HCT116 (cell line): ENCODE results near the gene MAP3K20. TPM values are rescaled to one million over a fixed set of nuclear protein-coding genes. Genes with fewer than 3 reads are reported as not detected.

ENCODE experiments used
- ATAC-seq: fragments of 200-7000 bp; cut with Tn5 transposase; 2 replicates; pipeline ENCODE4 v1.9.1; 2020; ENCODE audit warnings: mild to moderate bottlenecking, moderate library complexity
- BruUV-seq: library from RNA; stranded (reverse); fragments of 400-500 nt; replicated peaks from 2 replicates; lab custom pipeline; 2021; lab: Mats Ljungman, UMichigan
- CTCF ChIA-PET: fragments of 300-600 bp; sonication (Branson Sonifier 250); formaldehyde crosslinking; loops from one replicate; lab custom pipeline; 2021; ENCODE audit warnings: antibody characterized with exemption; lab: Charles Lee
- POLR2A ChIA-PET: fragments of 300-600, 350-600 bp; sonication (Branson Sonifier 250); formaldehyde crosslinking; loops from one replicate; lab custom pipeline; 2021; ENCODE audit warnings: antibody characterized with exemption; lab: Charles Lee
- RAD21 ChIA-PET, 2 experiments: fragments of 300-600 bp; sonication (Branson Sonifier 250); formaldehyde crosslinking; loops; one replicate each; lab custom pipeline; 2023; ENCODE audit warnings: low total read pairs in 2 of 2; ENCODE audit not compliant: uncharacterized antibody in 2 of 2, unreplicated experiment in 2 of 2, low non-redundant PET in 1 of 2; lab: Charles Lee
- DNase-seq: peaks from one replicate; pipeline ENCODE4 v3.0.0-alpha.2; 2010; ENCODE audit warnings: low read depth, low spot score
- H2AFZ ChIP-seq: fragments of 200-600 bp; shearing (Covaris generic), sonication (generic); 2 replicates; pipeline ENCODE4 v1.6.1; 2017; ENCODE audit warnings: low read depth, mixed run types, mixed read lengths, antibody characterized with exemption, low read length; ENCODE audit not compliant: poor library complexity, severe bottlenecking
- H3K27ac ChIP-seq: 2 replicates; pipeline ENCODE4 v1.5.1; 2012; ENCODE audit warnings: low read depth, low read length
- H3K27me3 ChIP-seq: fragments of 200-600 bp; sonication (generic); 2 replicates; pipeline ENCODE4 v1.6.1; 2016; ENCODE audit warnings: mixed run types, low read length, mixed read lengths; ENCODE audit not compliant: insufficient read depth
- H3K36me3 ChIP-seq, 2 experiments: fragments of 200-500 bp in 1 of 2; fragments of 200-600 bp in 1 of 2; sonication (Bioruptor generic) in 1 of 2; sonication (generic) in 1 of 2; 2 replicates each; pipeline versions ENCODE4 v1.5.1 to v1.6.1; 2014 to 2016; ENCODE audit warnings: low read length in 2 of 2, inconsistent platforms in 1 of 2, mixed read lengths in 1 of 2, mixed run types in 1 of 2; ENCODE audit not compliant: insufficient read depth in 2 of 2, control insufficient read depth in 1 of 2
- H3K4me1 ChIP-seq, 2 experiments: fragments of 200-600 bp in 1 of 2; sonication (generic) in 1 of 2; 2 replicates each; pipeline versions ENCODE4 v1.5.1 to v1.6.1; 2012 to 2017; ENCODE audit warnings: low read length in 2 of 2, inconsistent platforms in 1 of 2, mild to moderate bottlenecking in 1 of 2, mixed read lengths in 1 of 2, mixed run types in 1 of 2, moderate library complexity in 1 of 2; ENCODE audit not compliant: insufficient read depth in 2 of 2, control insufficient read depth in 1 of 2
- H3K4me2 ChIP-seq: fragments of 200-600 bp; sonication (generic); 2 replicates; pipeline ENCODE4 v1.6.1; 2017; ENCODE audit warnings: mixed run types, low read length, mixed read lengths
- H3K4me3 ChIP-seq, 2 experiments: fragments of 200-600 bp in 1 of 2; sonication (generic) in 1 of 2; replicated peaks in 1 of 2; 2 replicates each; pipeline ENCODE4 v1.5.1; 2011 to 2016; ENCODE audit warnings: low read length in 2 of 2, control low read depth in 1 of 2, low read depth in 1 of 2, mild to moderate bottlenecking in 1 of 2, mixed read lengths in 1 of 2, mixed run types in 1 of 2
- H3K79me2 ChIP-seq: fragments of 200-600 bp; sonication (generic); 2 replicates; pipeline ENCODE4 v1.6.1; 2017; ENCODE audit warnings: mild to moderate bottlenecking, mixed run types, low read length, moderate library complexity, mixed read lengths; ENCODE audit not compliant: insufficient read depth
- H3K9ac ChIP-seq: fragments of 200-600 bp; sonication (generic); 2 replicates; pipeline ENCODE4 v1.6.1; 2016; ENCODE audit warnings: low read length, mixed read lengths
- H3K9me2 ChIP-seq: fragments of 200-600 bp; sonication (generic), shearing (Covaris generic); 2 replicates; pipeline ENCODE4 v1.6.1; 2017; ENCODE audit warnings: mixed run types, mild to moderate bottlenecking, moderate library complexity; ENCODE audit not compliant: insufficient read depth
- H3K9me3 ChIP-seq, 2 experiments: fragments of 200-500 bp in 1 of 2; fragments of 200-600 bp in 1 of 2; sonication (Bioruptor generic) in 1 of 2; sonication (generic) in 1 of 2; 2 replicates each; pipeline ENCODE4 v1.6.1; 2014 to 2017; ENCODE audit warnings: low read length in 2 of 2, mixed read lengths in 2 of 2, inconsistent platforms in 1 of 2, low read depth in 1 of 2, mild to moderate bottlenecking in 1 of 2, mixed run types in 1 of 2, moderate library complexity in 1 of 2; ENCODE audit not compliant: control insufficient read depth in 1 of 2, insufficient read depth in 1 of 2
- H4K20me1 ChIP-seq: fragments of 200-600 bp; sonication (generic), shearing (Covaris generic); 2 replicates; pipeline ENCODE4 v1.6.1; 2017; ENCODE audit warnings: mixed run types, mild to moderate bottlenecking, moderate library complexity; ENCODE audit not compliant: insufficient read depth
- CBX3 ChIP-seq: IDR thresholded peaks from 2 replicates; pipeline ENCODE4 v1.6.1; 2012; ENCODE audit warnings: low read depth
- CEBPB ChIP-seq: IDR thresholded peaks from 2 replicates; pipeline ENCODE4 v1.6.1; 2012; ENCODE audit warnings: low read depth
- EGR1 ChIP-seq: IDR thresholded peaks from 2 replicates; pipeline ENCODE4 v1.6.1; 2012; ENCODE audit warnings: low read depth
- ELF1 ChIP-seq: IDR thresholded peaks from 2 replicates; pipeline ENCODE4 v1.6.1; 2012; ENCODE audit warnings: low read depth, borderline replicate concordance
- EZH2 ChIP-seq: fragments of 200-600 bp; sonication (generic); IDR thresholded peaks from 2 replicates; pipeline ENCODE4 v1.6.1; 2017; ENCODE audit warnings: antibody characterized with exemption, mixed run types
- EZH2phosphoT487 ChIP-seq: fragments of 200-600 bp; IDR thresholded peaks from 2 replicates; pipeline ENCODE4 v1.6.1; 2018; ENCODE audit warnings: antibody characterized with exemption, borderline replicate concordance
- FOSL1 ChIP-seq: IDR thresholded peaks from 2 replicates; pipeline ENCODE4 v1.6.1; 2012; ENCODE audit warnings: low read depth
- JUND ChIP-seq: IDR thresholded peaks from 2 replicates; pipeline ENCODE4 v1.6.1; 2012
- POLR2A ChIP-seq: IDR thresholded peaks from 2 replicates; pipeline ENCODE4 v1.7.0; 2011; ENCODE audit warnings: borderline replicate concordance; ENCODE audit not compliant: insufficient read depth, insufficient read length; ENCODE audit errors: extremely low read depth
- POLR2AphosphoS5 ChIP-seq: IDR thresholded peaks from 2 replicates; pipeline ENCODE4 v1.6.1; 2011; ENCODE audit warnings: mild to moderate bottlenecking, low read depth, low read length, moderate library complexity
- RAD21 ChIP-seq: IDR thresholded peaks from 2 replicates; pipeline ENCODE4 v1.6.1; 2012; ENCODE audit warnings: low read depth, mild to moderate bottlenecking
- REST ChIP-seq: IDR thresholded peaks from 2 replicates; pipeline ENCODE4 v1.6.1; 2012; ENCODE audit warnings: low read depth
- SIN3A ChIP-seq: IDR thresholded peaks from 2 replicates; pipeline ENCODE4 v1.6.1; 2012; ENCODE audit warnings: low read depth
- SP1 ChIP-seq: IDR thresholded peaks from 2 replicates; pipeline ENCODE4 v1.6.1; 2012; ENCODE audit warnings: low read depth
- TCF7L2 ChIP-seq: IDR thresholded peaks from 2 replicates; pipeline ENCODE4 v1.7.0; 2011; ENCODE audit warnings: borderline replicate concordance, inconsistent platforms; ENCODE audit not compliant: insufficient read depth, insufficient read length; ENCODE audit errors: extremely low read depth
- YY1 ChIP-seq: IDR thresholded peaks from 2 replicates; pipeline ENCODE4 v1.6.1; 2011; ENCODE audit warnings: low read length, low read depth, moderate library complexity, mild to moderate bottlenecking; ENCODE audit not compliant: insufficient replicate concordance; ENCODE audit errors: extremely low read depth
- ZFX ChIP-seq: fragments of 450-650 bp; IDR thresholded peaks from 2 replicates; pipeline ENCODE4 v1.6.1; 2017
- ZNF274 ChIP-seq: fragments of 200-500 bp; sonication (Bioruptor generic); IDR thresholded peaks from 2 replicates; pipeline ENCODE4 v1.6.1; 2014; ENCODE audit warnings: mild to moderate bottlenecking, low read depth, low read length, inconsistent platforms
- intact Hi-C: fragments of 100-400 bp; cut with micrococcal nuclease; formaldehyde crosslinking; loops from 2 replicates; pipeline ENCODE4 v1.10.0; 2022
- total RNA-seq: library from RNA; stranded (reverse); gene quantifications from one replicate; pipeline ENCODE4 v1.2.1, GENCODE V29; 2021; ENCODE audit not compliant: unreplicated experiment
- TF ChIP-seq, protein P1 (sequence below): IDR thresholded peaks from 2 replicates; pipeline ENCODE4 v1.6.1; 2012
- TF ChIP-seq, protein P2 (sequence below), 3 experiments: fragments of 200-600 bp in 1 of 3; sonication (generic) in 1 of 3; IDR thresholded peaks in 2 of 3; conservative IDR thresholded peaks in 1 of 3; 2 replicates each; pipeline ENCODE4 v1.5.1; 2012 to 2017; ENCODE audit warnings: low read depth in 2 of 3, low read length in 2 of 3, antibody characterized with exemption in 1 of 3, borderline replicate concordance in 1 of 3, control low read depth in 1 of 3, mild to moderate bottlenecking in 1 of 3, mixed read lengths in 1 of 3, mixed run types in 1 of 3, moderate library complexity in 1 of 3; ENCODE audit not compliant: insufficient read depth in 1 of 3
- TF ChIP-seq, protein P3 (sequence below): IDR thresholded peaks from 2 replicates; pipeline ENCODE4 v1.6.1; 2012

The MAP3K20 gene
- total RNA-seq, 1 experiment from 2014 or later, result 40.0 TPM

DNA sequence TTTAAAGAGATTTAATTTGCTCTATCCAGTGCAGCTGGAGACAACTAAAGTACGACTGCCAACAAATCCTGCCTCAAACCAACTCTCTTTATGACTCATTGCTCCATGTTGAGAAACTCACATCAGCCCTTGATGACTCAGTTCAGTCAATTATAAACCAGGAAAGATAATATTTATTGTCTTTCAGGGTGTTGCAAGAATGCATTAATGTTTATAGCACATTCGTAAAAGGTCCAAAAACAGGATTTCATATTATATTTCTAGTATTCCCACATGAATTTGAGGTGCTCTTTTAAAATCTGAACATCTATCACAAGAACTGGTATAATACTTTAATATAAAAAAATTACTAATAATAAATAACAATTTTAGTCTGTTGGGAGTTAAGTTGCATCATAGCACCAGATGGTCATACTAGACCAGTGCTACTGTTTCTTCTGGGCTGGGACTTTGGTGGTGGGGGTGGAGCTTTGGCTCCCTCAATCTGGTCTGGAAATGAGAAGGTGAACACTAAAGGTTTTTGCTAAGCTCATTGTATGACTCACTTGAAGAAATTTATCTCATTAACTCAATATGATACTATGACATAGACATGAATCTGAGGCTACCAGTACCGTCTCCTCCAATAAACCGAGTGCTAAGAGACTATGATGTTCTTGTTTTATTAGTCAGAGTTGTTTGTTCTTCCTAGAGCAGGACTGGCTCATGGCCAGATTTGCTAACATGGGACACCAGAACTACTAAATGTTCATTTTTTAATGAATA is 26.6 kb upstream of the MAP3K20 start (continued):
- peak; percentile 76 for TF ChIP-seq SP1
- peak; percentile 86 for TF ChIP-seq TCF7L2
- TF ChIP-seq JUND, result peak; percentile 96
- no peak for TF ChIP-seq SIN3A
- TF ChIP-seq, protein P1, sequence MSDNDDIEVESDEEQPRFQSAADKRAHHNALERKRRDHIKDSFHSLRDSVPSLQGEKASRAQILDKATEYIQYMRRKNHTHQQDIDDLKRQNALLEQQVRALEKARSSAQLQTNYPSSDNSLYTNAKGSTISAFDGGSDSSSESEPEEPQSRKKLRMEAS, result no peak

DNA sequence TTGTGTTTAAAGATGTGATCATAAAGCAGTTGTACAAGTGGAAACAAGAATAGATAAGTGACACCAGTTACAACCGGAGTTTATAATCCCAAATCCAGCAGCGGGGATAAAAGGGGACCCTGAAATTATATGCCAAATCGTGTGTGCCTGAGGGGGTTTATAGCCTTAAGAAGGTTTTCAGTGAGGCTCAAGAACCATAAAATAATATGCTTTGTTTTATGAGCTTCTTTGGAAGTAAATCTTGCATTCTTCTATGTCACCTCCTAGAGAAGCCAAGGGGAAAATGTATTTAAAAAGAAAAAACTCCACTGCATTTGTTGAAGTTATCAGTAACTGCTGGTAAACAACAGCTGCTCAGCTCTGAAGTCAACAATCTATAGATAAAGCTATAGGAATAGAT is 25.8 kb upstream of the MAP3K20 start:
- peak overlapping the region; percentile 38 for H3K9ac ChIP-seq
- CTCF ChIA-PET, result interaction anchor here (1.0 kb wide), 1 partner anchor 23 kb away, joined by 6 read pairs; no protein-coding TSS in a partner anchor
- peaks cover 6% of the 10 kb centered on the region; the same call in 1 of the 2 replicates for H3K27me3 ChIP-seq
- peak overlapping the region; percentile 71 for H2AFZ ChIP-seq
- no peaks in the 10 kb centered on the region for H3K9me2 ChIP-seq
- BruUV-seq, result no TSS peak
- RAD21 ChIA-PET, result no interaction called here
- no peak for DNase-seq
- no peaks in the 10 kb centered on the region for H4K20me1 ChIP-seq
- H3K4me3 ChIP-seq, result peak overlapping the region; percentile 19 to 35
- no peak for ATAC-seq
- no peaks in the 10 kb centered on the region for H3K36me3 ChIP-seq
- no peaks in the 10 kb centered on the region for H3K9me3 ChIP-seq
- TF ChIP-seq POLR2AphosphoS5 (no peak), CEBPB (no peak), CBX3 (no peak), FOSL1 (no peak), REST (no peak), JUND (no peak), EZH2phosphoT487 (no peak), ZNF274 (no peak), SIN3A (no peak), YY1 (no peak), POLR2A (no peak), ZFX (no peak), RAD21 (no peak), ELF1 (no peak), TCF7L2 (no peak), EZH2 (no peak), EGR1 (no peak)
- TF ChIP-seq, protein P2, sequence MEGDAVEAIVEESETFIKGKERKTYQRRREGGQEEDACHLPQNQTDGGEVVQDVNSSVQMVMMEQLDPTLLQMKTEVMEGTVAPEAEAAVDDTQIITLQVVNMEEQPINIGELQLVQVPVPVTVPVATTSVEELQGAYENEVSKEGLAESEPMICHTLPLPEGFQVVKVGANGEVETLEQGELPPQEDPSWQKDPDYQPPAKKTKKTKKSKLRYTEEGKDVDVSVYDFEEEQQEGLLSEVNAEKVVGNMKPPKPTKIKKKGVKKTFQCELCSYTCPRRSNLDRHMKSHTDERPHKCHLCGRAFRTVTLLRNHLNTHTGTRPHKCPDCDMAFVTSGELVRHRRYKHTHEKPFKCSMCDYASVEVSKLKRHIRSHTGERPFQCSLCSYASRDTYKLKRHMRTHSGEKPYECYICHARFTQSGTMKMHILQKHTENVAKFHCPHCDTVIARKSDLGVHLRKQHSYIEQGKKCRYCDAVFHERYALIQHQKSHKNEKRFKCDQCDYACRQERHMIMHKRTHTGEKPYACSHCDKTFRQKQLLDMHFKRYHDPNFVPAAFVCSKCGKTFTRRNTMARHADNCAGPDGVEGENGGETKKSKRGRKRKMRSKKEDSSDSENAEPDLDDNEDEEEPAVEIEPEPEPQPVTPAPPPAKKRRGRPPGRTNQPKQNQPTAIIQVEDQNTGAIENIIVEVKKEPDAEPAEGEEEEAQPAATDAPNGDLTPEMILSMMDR (IDR thresholded peaks at IDR 0.05 in 2 of 3, conservative IDR thresholded peaks at IDR 0.05 in 1 of 3; ENCODE audit: borderline replicate concordance in 1 of 3, insufficient read depth in 1 of 3, low read depth in 2 of 3, low read length in 2 of 3), result no peak
- TF ChIP-seq, protein P3, sequence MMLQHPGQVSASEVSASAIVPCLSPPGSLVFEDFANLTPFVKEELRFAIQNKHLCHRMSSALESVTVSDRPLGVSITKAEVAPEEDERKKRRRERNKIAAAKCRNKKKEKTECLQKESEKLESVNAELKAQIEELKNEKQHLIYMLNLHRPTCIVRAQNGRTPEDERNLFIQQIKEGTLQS, result no peak
- intact Hi-C loops, result no loop called here
- peak overlapping the region; percentile 82; the same call in 1 of the 2 replicates for H3K27ac ChIP-seq
- H3K4me1 ChIP-seq, result peaks cover 20 to 43% of the 10 kb centered on the region in 2 experiments
- POLR2A ChIA-PET, result interaction anchor here (0.9 kb wide), 1 partner anchor 22 kb away, joined by 4 read pairs; no protein-coding TSS in a partner anchor
- H3K79me2 ChIP-seq, result no peaks in the 10 kb centered on the region
- H3K4me2 ChIP-seq, result peak overlapping the region; percentile 60
